GM13976 (cell line): ENCODE results near the gene PITX1.

Experiments used
- DNase-seq: peaks from one replicate; pipeline ENCODE4 v3.0.0; 2012; ENCODE audit warnings: low spot score
- CTCF ChIP-seq: IDR thresholded peaks from 2 replicates; pipeline ENCODE4 v1.5.1; 2012; ENCODE audit warnings: borderline replicate concordance, mild to moderate bottlenecking; ENCODE audit not compliant: insufficient read depth; ENCODE audit errors: extremely low read depth, missing control alignments, control extremely low read depth
- in situ Hi-C: fragments of 300-500 bp; cut with MboI; formaldehyde crosslinking; loops from one replicate; pipeline ENCODE4 v1.12.0; 2022; ENCODE audit warnings: low sequenced_read_pairs, mixed read lengths, inconsistent platforms; ENCODE audit not compliant: unreplicated experiment

The PITX1 gene

GRCh38 chr5:135073761-135074345 lies 39.8 kb upstream of the PITX1 start:
- no peak for TF ChIP-seq CTCF
- in situ Hi-C loops: no loop called here

GRCh38 chr5:135072387-135073281 lies 38.6 kb upstream of the PITX1 start:
- TF ChIP-seq CTCF: no peak
- in situ Hi-C loops: no loop called here
- no peak for DNase-seq

More at GRCh38 chr5:135073761-135074345, 39.8 kb upstream of the PITX1 start:
- DNase-seq: no peak

- no peak for DNase-seq
- TF ChIP-seq CTCF: no peak
- in situ Hi-C loops: no loop called here
Observed at GRCh38 chr5:135071311-135071710, 37.3 kb upstream of the PITX1 start.

- in situ Hi-C loops: no loop called here
- no peak for TF ChIP-seq CTCF
- DNase-seq: no peak
Observed at GRCh38 chr5:135069895-135070657, 36.0 kb upstream of the PITX1 start.

- in situ Hi-C loops: no loop called here
- no peak for DNase-seq
- TF ChIP-seq CTCF: no peak
Observed at GRCh38 chr5:135069016-135069770, 35.2 kb upstream of the PITX1 start.

GRCh38 chr5:135067587-135067986 lies 33.6 kb upstream of the PITX1 start:
- no peak for DNase-seq
- in situ Hi-C loops: no loop called here
- no peak for TF ChIP-seq CTCF
